ENCODE measurements around the gene TRIM47.

The TRIM47 gene

GRCh38 chr17:75834928-75835653 is 43.3 kb downstream of the TRIM47 start:
- DNase-seq = no peak
- Mint-ChIP-seq H3K27ac (no peak overlapping the region), H3K4me1 (peaks cover 13 to 23% of the 10 kb centered on the region in 2 donors), H3K9me3 (no peaks in the 10 kb centered on the region), H3K4me3 (no peak overlapping the region), H3K27me3 (no peaks in the 10 kb centered on the region), H3K36me3 (peaks cover 33 to 49% of the 10 kb centered on the region in 2 donors)
- no peak for ATAC-seq (replicated peaks)

GRCh38 chr17:75834279-75834920 is 44.0 kb downstream of the TRIM47 start:
- Mint-ChIP-seq H3K4me1 (peaks cover 13 to 23% of the 10 kb centered on the region in 2 donors), H3K27me3 (no peaks in the 10 kb centered on the region), H3K36me3 (peaks cover 38 to 51% of the 10 kb centered on the region in 2 donors), H3K4me3 (no peak overlapping the region), H3K27ac (peak overlapping the region; percentile 25), H3K9me3 (no peaks in the 10 kb centered on the region)
- ATAC-seq (replicated peaks) (no peak), DNase-seq (no peak)

- Mint-ChIP-seq H3K36me3 (peaks cover 31 to 44% of the 10 kb centered on the region in 2 donors), H3K4me1 (peaks cover 19 to 23% of the 10 kb centered on the region in 2 donors), H3K4me3 (no peak overlapping the region), H3K27ac (peak overlapping the region; percentile 38), H3K27me3 (no peaks in the 10 kb centered on the region), H3K9me3 (no peaks in the 10 kb centered on the region)
- DNase-seq (no peak), ATAC-seq (replicated peaks) (peak in 1 of 2 donors; percentile 20)
Observed at GRCh38 chr17:75832652-75833400, 45.6 kb downstream of the TRIM47 start.

GRCh38 chr17:75832164-75832651 is 46.2 kb downstream of the TRIM47 start:
- ATAC-seq (replicated peaks) (no peak), DNase-seq (no peak)
- H3K9me3 Mint-ChIP-seq = no peaks in the 10 kb centered on the region
- peaks cover 19 to 28% of the 10 kb centered on the region in 2 donors for H3K4me1 Mint-ChIP-seq
- no peaks in the 10 kb centered on the region for H3K27me3 Mint-ChIP-seq
- H3K36me3 Mint-ChIP-seq = peaks cover 30 to 41% of the 10 kb centered on the region in 2 donors
- H3K27ac Mint-ChIP-seq = peak overlapping the region; percentile 47
- no peak overlapping the region for H3K4me3 Mint-ChIP-seq

- ATAC-seq (replicated peaks) (no peak), DNase-seq (no peak)
- H3K27ac Mint-ChIP-seq = no peak overlapping the region
- H3K9me3 Mint-ChIP-seq = no peaks in the 10 kb centered on the region
- H3K27me3 Mint-ChIP-seq = no peaks in the 10 kb centered on the region
- peaks cover 35 to 44% of the 10 kb centered on the region in 2 donors for H3K36me3 Mint-ChIP-seq
- H3K4me3 Mint-ChIP-seq = no peak overlapping the region
- H3K4me1 Mint-ChIP-seq = peaks cover 22 to 35% of the 10 kb centered on the region in 2 donors
Observed at GRCh38 chr17:75831032-75831571, 47.3 kb downstream of the TRIM47 start.

GRCh38 chr17:75830164-75831031 is 48.0 kb downstream of the TRIM47 start:
- H3K27ac Mint-ChIP-seq = no peak overlapping the region
- H3K4me3 Mint-ChIP-seq = no peak overlapping the region
- no peaks in the 10 kb centered on the region for H3K27me3 Mint-ChIP-seq
- ATAC-seq (replicated peaks) (no peak), DNase-seq (no peak)
- peaks cover 22 to 37% of the 10 kb centered on the region in 2 donors for H3K4me1 Mint-ChIP-seq
- no peaks in the 10 kb centered on the region for H3K9me3 Mint-ChIP-seq
- peaks cover 36 to 44% of the 10 kb centered on the region in 2 donors for H3K36me3 Mint-ChIP-seq

- Mint-ChIP-seq H3K36me3 (peaks cover 36 to 42% of the 10 kb centered on the region in 2 donors), H3K27ac (peak overlapping the region; percentile 25), H3K4me1 (peaks cover 22 to 37% of the 10 kb centered on the region in 2 donors), H3K9me3 (no peaks in the 10 kb centered on the region), H3K4me3 (no peak overlapping the region), H3K27me3 (no peaks in the 10 kb centered on the region)
- DNase-seq (no peak), ATAC-seq (replicated peaks) (no peak)
Observed at GRCh38 chr17:75829747-75830146, 48.6 kb downstream of the TRIM47 start.

GRCh38 chr17:75828741-75829140 is 49.6 kb downstream of the TRIM47 start:
- no peak overlapping the region for H3K4me3 Mint-ChIP-seq
- H3K27me3 Mint-ChIP-seq = no peaks in the 10 kb centered on the region
- no peaks in the 10 kb centered on the region for H3K9me3 Mint-ChIP-seq
- DNase-seq (no peak), ATAC-seq (replicated peaks) (no peak)
- peaks cover 17 to 28% of the 10 kb centered on the region in 2 donors for H3K4me1 Mint-ChIP-seq
- peaks cover 30 to 32% of the 10 kb centered on the region in 2 donors for H3K36me3 Mint-ChIP-seq
- H3K27ac Mint-ChIP-seq = no peak overlapping the region

GRCh38 chr17:75828076-75828400 is 50.3 kb downstream of the TRIM47 start:
- peak overlapping the region; percentile 75 for H3K27ac Mint-ChIP-seq
- no peaks in the 10 kb centered on the region for H3K9me3 Mint-ChIP-seq
- peaks cover 26 to 28% of the 10 kb centered on the region in 2 donors for H3K36me3 Mint-ChIP-seq
- ATAC-seq (replicated peaks) = peak in 1 of 2 donors; percentile 30
- no peaks in the 10 kb centered on the region for H3K27me3 Mint-ChIP-seq
- H3K4me1 Mint-ChIP-seq = peaks cover 13 to 23% of the 10 kb centered on the region in 2 donors
- peak overlapping the region; percentile 46 to 75 for H3K4me3 Mint-ChIP-seq
- no peak for DNase-seq

GRCh38 chr17:75827308-75828075 is 50.9 kb downstream of the TRIM47 start:
- ATAC-seq (replicated peaks) (peak; percentile 75 to 77), DNase-seq (peak; percentile 39)
- Mint-ChIP-seq H3K4me3 (peak overlapping the region; percentile 46 to 75), H3K9me3 (no peaks in the 10 kb centered on the region), H3K27me3 (no peaks in the 10 kb centered on the region), H3K27ac (peak overlapping the region; percentile 75), H3K4me1 (peaks cover 11 to 21% of the 10 kb centered on the region in 2 donors), H3K36me3 (peaks cover 24 to 28% of the 10 kb centered on the region in 2 donors)

GRCh38 chr17:75826561-75827307 is 51.6 kb downstream of the TRIM47 start:
- Mint-ChIP-seq H3K4me1 (peaks cover 10 to 29% of the 10 kb centered on the region in 2 donors), H3K9me3 (no peaks in the 10 kb centered on the region), H3K36me3 (peaks cover 22 to 30% of the 10 kb centered on the region in 2 donors), H3K27ac (peak overlapping the region; percentile 49), H3K27me3 (no peaks in the 10 kb centered on the region), H3K4me3 (no peak overlapping the region)
- DNase-seq (no peak), ATAC-seq (replicated peaks) (no peak)

GRCh38 chr17:75825748-75826370 is 52.5 kb downstream of the TRIM47 start:
- no peaks in the 10 kb centered on the region for H3K27me3 Mint-ChIP-seq
- DNase-seq (no peak), ATAC-seq (replicated peaks) (no peak)
- peaks cover 14 to 29% of the 10 kb centered on the region in 2 donors for H3K4me1 Mint-ChIP-seq
- no peak overlapping the region for H3K27ac Mint-ChIP-seq
- H3K9me3 Mint-ChIP-seq = no peaks in the 10 kb centered on the region
- H3K4me3 Mint-ChIP-seq = no peak overlapping the region
- H3K36me3 Mint-ChIP-seq = peaks cover 28 to 30% of the 10 kb centered on the region in 2 donors

Data from stimulated activated naive B cell treated with anti-CD40 and anti-IgM and Interleukin-4, amounts not matched to agents 10 μg/mL and 1 μg/mL and 100 μg/mL, for 72 hours (primary cell).